HG03469 (cell line): ENCODE measurements around the gene SLC7A9.
"Not testable (repeated sequence)": the region's sequence is repeated elsewhere in the genome, so short reads cannot be mapped to it uniquely, and the experiment has no call there.

Experiments used
- ATAC-seq: cut with Tn5 transposase; IDR thresholded peaks from one replicate; pipeline ENCODE4 v1.9.1; 2021; ENCODE audit warnings: mild to moderate bottlenecking, moderate library complexity, moderate number of reproducible peaks; ENCODE audit not compliant: unreplicated experiment

The SLC7A9 gene

DNA sequence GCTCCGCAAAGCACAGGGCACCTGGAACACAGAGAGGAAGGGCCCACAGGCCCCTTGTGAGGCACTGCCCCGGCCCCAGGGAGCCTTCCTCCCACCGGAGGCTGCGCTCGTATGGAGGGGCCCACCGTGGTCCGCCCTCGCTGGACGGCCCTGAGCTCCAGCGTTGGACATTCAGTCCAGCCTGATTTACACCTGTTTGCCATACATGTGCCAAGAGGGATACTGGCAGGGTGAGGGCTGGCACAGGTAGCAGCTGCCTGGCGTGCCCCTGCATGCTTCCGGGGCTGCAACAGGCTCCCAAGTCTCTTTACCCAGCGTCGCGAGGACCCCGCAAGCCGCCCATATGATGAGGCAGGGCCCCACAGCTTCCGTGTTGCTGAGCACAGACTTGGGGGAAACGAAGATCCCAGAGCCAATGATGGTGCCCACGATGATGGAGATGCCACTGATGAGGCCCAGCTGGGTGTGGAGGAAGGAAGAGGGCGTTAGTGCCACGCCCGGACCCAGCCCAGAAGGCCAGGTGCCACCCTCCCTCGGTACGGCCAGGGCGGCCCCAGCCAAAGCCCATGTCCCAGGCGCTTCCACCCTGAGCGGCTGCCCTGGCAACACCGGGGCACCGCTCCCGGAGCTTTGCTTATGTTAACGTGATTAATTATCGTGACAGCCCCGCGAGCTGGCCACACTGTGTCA lies 5.1 kb downstream of the SLC7A9 start:
- ATAC-seq = no peak

DNA sequence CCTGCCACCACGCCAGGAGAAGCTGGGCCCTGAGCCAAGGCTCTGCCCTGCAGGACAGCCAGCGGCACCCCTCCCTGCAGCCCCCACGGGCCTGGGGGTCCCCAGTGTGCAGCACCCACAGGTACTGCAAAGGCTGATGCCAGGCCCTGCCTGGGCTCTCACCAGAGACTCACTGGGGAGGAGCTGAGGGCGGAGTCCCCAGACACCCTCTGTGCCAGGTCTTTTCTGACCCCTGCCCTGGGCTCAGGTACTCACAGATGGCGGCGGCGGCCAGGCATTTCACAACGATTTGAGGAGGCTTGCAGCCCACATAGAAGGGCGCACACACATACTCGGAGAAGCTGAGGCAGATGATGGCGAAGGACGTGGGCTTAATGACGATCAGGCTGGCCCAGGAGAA lies 5.7 kb downstream of the SLC7A9 start:
- ATAC-seq = no peak

DNA sequence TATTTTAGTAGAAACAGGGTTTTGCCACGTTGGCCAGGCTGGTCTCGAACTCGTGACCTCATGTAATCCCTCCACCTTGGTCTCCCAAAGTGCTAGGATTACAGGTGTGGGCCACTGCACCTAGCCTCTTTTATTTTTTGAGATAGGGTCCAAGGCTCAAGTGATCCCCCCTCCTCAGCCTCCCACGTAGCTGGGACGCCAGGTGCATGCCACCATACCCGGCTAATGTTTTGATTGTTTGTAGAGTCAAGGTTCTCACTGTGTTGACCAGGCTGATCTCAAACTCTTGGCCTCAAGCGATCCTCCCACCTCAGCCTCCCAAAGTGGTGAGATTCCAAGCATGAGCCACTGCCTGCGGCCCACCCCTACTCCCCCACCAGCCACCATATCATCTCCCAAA lies 6.3 kb downstream of the SLC7A9 start:
- ATAC-seq = no peak

DNA sequence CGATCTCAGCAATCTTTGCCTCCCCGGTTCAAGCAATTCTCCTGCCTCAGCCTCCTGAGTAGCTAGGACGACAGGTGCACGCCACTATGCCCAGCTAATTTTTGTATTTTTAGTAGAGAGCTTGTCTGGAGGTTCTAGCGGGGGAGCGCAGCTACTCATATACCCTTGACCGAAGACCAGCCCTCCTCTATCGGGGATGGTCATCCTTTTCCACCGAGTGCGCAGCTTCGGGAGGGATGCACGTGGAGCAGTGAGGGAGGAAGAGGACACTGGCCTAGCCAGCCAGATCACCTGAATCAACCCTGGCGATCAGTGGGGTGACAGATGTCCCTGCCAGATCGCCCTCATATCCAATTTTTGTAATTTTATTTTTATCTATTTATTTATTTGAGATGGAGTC lies 6.8 kb downstream of the SLC7A9 start:
- no peak for ATAC-seq

DNA sequence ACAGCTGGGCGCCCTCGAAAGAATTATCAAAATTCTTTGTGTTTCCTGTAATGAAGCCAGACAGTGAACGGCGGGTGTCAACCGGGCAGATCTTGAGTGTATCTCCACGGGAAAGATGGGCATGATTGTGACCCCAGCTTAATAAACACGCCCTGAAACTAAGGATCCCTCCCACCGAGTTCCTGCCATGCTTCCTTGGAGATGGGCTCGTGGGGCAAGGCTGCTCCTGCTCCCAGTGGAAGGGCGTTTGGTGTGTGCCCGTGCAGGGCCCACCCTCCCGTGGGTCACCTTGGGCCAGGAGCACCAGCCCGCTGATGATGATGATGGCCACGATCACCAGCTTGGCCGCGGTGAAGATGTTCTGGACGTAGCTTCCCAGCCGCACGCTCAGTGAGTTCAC lies 7.4 kb downstream of the SLC7A9 start:
- no peak for ATAC-seq

DNA sequence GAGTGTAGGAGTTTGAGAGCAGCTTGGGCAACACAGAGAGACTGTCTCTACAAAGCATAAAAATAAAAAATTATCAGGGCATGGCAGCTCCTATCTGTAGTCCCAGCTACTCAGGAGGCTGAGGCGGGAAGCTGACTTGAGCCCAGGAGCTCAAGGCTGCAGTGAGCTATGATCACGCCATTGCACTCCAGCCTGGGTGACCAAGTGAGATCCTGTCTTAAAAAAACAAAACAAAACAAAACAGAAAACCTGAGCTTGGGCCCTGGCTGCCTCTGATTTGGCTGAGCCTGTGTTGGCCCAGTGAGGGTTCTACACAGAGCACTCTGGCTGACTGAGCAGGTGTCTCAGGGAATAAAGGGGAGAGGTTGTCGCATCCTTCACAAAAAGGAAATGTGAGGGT lies 8.0 kb downstream of the SLC7A9 start:
- ATAC-seq = no peak

DNA sequence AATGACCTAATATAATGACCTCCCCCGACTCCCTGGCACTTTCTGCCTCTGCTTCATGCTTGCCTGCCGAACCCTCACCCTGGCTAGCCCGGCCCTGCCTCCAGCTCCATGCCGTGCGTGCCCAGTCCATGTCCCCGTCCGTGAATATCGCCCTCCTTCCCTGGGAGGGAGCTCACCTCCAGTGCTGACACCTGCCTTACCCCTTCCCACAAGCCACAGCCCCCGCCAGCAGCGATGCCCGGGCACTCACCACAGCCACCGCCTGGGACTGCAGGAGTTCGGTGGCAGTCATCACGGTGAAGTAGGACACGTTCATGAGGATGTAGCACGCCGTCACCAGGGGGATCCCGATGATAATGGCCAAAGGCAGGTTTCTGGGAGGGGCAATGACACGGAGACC lies 10.0 kb downstream of the SLC7A9 start:
- no peak for ATAC-seq

DNA sequence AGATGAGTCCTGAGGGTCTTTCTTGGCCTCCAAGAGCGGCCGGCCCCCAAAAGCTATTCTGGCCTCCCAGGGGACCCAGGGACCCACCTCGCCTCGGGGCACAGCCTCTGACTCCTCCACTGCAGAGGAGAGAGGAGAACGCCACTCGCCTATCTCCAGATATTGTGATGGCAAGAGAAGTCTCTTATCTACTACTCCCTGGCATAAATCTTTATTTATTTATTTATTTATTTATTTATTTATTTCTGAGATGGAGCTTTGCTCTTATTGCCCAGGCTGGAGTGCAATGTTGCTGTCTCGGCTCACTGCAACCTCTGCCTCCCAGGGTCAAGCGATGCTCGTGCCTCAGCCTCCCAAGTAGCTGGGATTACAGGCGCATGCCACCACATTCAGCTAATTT lies 11.0 kb downstream of the SLC7A9 start:
- ATAC-seq = no peak

DNA sequence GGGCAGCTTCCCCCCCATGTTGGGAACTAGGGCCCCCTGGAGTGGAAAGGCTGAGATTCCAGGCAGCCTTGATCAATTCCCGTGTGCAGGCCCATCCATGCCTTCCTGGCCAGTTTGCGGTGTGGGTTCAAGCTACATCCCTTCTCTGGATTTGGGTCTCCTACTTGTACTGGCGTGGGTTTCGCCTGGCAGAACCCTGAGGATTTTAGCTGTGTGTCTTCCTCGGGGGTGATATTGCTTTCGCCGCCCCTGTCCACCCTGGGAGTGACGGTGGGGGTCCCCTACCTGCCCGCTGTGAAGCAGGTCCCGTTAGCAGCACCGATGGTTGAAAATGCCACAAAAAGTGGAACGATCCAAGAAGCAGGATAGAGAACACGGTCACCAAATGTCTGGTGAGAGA lies 11.4 kb downstream of the SLC7A9 start:
- no peak for ATAC-seq

DNA sequence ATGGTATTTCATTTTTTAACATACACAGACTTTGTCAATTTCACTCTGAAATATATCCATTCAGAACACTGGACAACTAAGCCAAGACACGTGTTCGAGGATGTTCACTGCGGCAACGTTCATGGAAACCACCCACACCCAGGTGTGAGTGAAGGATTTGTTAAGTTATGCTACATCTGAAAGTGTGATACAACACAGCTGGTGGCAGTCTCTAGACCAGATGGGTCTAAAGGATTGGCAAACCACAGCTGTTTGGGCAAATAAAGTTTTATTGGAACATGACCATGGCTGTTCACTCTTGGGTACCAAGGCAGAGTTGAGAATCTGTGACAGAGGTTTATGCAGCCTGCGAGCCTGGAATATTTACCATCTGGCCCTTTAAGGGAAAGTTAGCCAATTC lies 12.0 kb downstream of the SLC7A9 start:
- ATAC-seq = no peak

DNA sequence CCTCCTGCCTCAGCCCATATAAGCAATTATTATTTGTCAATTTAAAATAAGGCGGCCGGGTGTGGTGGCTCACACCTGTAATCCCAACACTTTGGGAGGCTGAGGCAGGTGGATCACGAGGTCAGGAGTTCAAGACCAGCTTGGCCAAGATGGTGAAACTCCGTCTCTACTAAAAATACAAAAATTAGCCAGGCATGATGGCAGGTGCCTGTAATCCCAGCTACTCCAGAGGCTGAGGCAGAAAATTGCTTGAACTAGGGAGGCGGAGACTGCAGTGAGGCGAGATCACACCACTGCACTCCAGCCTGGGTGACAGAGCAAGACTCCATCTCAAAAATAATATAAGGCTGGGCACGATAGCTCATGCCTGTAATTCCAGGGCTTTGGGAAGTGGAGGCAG lies 12.7 kb downstream of the SLC7A9 start:
- not testable (repeated sequence) for ATAC-seq

DNA sequence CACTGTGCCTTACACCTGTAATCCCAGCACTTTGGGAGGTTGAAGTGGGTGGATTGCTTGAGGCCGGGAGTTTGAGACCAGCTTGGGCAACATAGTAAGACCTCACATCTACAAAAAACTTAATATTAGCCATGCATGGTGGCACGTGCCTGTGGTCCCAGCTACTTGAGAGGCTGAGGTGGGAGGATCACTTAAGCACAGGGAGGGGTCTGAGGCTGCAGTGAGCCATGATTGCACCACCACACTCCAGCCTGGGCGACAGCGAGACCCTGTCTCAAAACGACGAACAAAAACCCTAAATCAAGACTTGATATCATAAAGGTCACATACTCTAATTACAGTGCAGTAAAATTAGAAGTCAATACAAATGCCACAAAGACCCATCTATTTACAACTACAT lies 17.4 kb downstream of the SLC7A9 start:
- ATAC-seq = no peak

DNA sequence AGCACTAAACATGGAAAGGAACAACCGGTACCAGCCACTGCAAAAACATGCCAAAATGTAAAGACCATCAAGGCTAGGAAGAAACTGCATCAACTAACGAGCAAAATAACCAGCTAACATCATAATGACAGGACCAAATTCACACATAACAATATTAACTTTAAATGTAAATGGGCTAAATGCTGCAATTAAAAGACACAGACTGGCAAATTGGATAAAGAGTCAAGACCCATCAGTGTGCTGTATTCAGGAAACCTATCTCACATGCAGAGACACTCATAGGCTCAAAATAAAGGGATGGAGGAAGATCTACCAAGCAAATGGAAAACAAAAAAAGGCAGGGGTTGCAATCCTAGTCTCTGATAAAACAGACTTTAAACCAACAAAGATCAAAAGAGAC lies 21.5 kb downstream of the SLC7A9 start:
- ATAC-seq = not testable (repeated sequence)

DNA sequence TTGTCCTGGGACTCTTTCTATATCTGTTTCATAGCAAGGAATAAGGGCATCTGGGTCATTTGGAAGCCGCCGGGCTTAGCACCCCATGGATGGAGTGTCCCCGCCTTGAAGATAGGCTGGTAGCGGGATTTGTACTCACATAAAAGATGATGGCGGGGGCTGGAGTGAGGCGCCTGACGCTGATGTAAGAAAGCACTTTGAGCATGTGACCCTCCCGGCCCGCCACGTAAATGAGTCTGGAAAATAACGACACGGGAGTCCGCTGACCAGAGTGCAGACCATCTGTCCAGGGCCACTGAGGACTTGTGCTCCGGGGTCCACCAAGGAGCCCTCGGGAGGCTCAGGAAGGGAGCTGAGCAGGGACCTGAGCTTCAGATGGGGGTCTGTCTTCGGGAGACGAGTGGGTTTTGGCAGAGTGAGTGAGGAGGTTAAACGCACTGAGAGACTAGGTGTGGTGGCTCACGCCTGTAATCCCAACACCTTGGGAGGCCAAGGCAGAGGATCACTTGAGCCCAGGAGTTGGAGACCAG lies 25.8 kb downstream of the SLC7A9 start:
- ATAC-seq = no peak

DNA sequence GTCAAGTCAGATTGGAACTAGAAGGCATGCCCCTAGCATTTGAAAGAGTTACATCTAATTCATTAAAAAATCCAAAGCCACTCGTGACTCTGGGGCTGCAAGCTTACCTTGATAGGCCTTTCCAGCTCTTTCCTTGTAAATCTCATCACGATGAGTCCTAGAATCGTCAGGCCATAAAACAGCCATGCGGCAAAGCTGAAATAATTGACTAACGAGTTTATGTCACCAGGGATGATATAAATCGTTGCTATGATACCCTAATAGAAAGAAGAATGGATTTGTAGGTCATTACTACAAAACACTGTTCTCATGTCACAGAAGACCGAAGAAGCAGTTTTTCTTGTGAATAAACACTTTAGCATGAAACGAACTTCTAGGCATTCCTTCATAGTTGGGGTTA lies 27.5 kb downstream of the SLC7A9 start:
- no peak for ATAC-seq

DNA sequence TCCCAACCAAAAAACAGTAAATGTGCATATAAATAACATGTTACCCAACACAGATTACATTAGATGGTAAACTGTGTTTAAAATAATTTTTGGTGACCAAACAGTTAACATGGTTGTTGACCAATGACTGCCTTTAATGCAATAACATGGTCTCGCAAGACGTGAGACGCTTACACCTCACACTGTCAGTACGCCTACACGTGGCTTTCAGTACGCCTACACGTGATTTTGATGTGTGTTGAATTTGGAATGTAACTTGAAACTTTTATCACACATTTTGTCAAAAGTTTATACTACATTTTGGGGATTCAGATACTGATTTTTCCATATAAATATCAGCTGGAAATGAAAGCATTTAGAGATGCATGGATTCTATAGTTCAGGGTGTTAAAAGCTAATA lies 32.0 kb downstream of the SLC7A9 start:
- no peak for ATAC-seq

DNA sequence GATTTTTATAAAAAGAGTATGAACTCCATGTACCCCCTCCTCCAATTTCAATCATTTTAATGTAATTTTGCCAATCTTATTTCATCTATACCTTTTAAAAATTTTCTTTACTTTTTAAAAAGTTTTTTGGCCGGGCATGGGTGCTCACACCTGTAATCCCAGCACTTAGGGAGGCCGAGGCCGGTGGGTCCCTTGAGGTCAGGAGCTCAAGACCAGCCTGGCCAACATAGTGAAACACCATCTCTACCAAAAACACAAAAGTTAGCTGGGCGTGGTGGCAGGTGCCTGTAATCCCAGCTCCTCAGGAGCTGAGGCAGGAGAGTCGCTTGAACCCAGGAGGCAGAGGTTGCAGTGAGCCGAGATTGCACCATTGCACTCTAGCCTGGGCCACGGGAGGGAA lies 36.2 kb downstream of the SLC7A9 start:
- ATAC-seq = not testable (repeated sequence)

DNA sequence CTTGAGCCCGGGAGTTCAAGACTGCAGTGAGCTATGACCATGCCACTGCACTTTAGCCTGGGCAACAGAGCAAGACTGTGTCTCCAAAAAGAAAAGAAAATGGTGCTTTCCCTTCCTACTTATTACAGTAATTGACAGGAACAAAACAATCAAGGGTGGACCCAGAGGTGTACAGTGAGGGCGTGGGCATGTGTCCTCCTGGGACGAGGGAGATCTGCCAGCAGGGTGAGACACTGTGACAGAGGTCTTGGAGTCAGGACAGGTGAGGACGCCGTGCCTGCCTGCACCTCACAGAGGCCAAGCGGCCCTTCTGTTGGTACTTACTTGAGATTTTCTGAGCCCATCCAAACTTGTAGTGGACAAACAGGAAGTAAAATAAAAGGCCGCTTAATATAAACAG lies 36.7 kb downstream of the SLC7A9 start:
- ATAC-seq = not testable (repeated sequence)

DNA sequence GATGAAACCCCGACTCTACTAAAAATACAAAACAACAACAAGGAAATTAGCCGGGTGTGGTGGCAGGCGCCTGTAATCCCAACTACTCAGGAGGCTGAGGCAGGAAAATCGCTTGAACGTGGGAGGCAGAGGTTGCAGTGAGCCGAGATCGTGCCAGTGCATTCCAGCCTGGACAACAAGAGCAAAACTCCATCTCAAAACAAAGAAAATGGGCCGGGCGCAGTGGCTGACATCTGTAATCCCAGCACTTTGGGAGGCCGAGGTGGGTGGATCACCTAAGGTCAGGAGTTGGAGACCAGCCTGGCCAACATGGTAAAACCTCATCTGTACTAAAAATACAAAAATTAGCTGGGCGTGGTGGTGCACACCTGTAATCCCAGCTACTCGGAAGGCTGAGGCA lies 37.5 kb downstream of the SLC7A9 start:
- not testable (repeated sequence) for ATAC-seq

DNA sequence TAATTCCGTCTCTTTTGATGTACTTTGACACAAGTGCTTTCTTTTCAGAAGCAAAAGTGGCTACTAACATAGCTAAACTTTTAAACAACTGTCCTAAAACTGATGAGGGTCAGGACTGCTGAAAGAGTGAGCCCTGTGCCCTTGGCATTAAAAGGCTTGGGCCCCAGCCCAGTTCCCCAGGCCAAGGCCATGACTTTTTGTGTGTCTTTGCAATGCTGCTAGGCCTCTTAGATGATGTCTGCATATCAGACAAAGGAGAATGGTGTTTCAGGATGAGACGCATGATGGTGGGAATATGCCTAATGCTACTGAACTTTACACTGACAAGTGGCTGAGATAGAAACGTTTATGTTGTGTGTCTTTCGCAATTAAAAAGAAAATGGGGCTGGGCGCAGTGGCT lies 38.0 kb downstream of the SLC7A9 start:
- ATAC-seq = no peak

DNA sequence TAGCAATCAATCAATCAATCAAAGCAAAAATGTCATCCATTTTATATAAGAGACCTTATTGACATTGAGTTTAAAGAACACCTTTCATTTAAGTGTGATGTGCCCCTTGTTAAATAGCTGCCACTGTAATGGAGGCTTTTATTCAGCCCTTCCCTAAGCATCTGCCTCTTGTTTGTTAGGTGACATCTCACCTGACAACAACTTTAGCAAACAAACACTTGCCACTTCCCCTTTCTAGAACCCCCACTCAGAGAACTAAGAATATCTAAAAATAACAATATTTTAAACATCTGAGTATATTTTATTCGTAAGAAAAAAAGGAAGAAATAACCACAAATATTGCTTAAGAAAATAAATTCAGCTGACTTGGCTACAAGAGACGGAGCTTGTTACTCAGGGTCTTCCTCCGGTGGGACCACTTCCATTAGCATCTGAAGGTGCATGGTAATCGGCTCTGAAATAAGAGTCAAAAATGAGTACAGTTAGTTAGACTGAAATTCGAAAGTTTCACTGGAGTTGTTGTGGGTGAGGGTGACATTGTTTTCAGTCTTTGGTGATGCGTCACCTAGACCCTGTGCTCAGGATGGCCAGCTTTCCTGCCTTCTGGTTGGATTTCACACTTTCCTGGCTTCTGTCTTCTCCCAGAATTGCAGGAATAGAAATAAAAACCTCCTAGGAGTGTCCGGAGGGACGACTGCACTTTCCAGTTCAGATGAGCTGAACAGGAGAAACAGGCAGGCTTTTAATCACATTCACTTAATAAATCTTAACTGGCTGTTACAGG lies 39.1 kb downstream of the SLC7A9 start:
- ATAC-seq = no peak

DNA sequence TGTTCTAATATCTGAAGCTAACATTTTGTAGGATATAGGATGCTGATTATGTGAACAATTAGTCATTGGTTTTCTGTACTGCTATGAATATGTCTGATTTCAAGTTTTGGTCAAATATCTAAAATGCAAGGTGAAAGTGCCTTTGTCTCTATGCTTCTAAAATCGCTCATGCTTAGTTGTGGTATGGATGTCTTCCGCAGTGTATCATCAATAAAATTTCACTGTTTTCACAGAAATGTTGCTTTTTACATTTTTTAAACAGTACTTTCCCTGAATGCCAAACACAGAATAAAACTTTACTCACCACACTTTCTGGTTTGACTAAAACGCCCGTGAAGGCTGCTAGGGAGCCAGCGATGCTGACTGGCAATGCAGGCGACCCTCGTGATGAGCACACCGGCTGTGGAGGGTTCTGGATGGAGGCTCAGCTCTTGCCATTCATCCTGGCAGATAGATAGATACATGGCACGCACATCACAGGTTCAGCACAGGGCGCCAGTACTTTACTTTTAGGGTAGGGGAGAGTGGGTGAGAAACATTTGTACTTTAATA lies 40.1 kb downstream of the SLC7A9 start:
- no peak for ATAC-seq
